Keratinocyte (primary cell): ENCODE measurements around the gene ZHX3.

Experiments
- CTCF ChIP-seq, 3 experiments: IDR thresholded peaks in 1 of 3; conservative IDR thresholded peaks in 1 of 3; optimal IDR thresholded peaks in 1 of 3; 2 replicates in 2 of 3; 3 replicates in 1 of 3; pipeline versions ENCODE3 to v1.5.1; 2011; ENCODE audit warnings: low read length in 3 of 3, mild to moderate bottlenecking in 3 of 3, moderate library complexity in 2 of 3, control low read depth in 1 of 3, inconsistent platforms in 1 of 3; ENCODE audit not compliant: insufficient read depth in 2 of 3; ENCODE audit errors: extremely low read depth in 1 of 3
- EZH2 ChIP-seq: IDR thresholded peaks from one replicate; pipeline ENCODE4 v1.6.1; 2012; ENCODE audit warnings: inconsistent platforms, mild to moderate bottlenecking, low read length, moderate library complexity

- TF ChIP-seq CTCF (optimal IDR thresholded peaks at IDR 0.05 in 1 of 3, IDR thresholded peaks at IDR 0.05 in 1 of 3, conservative IDR thresholded peaks at IDR 0.05 in 1 of 3; ENCODE audit: extremely low read depth in 1 of 3, insufficient read depth in 2 of 3, low read length in 3 of 3), result no peak
- TF ChIP-seq EZH2, result no peak
Observed at GRCh38 chr20:41293269-41294037, 24.1 kb downstream of the ZHX3 start.
